Measurements from ENCODE around the gene TMTC2.

Gene TMTC2

GRCh38 chr12:83122623-83122934 lies 435.9 kb downstream of the TMTC2 start:
- H4K8ac ChIP-seq (ENCODE audit: low read length): no peak overlapping the region
- H3K23ac ChIP-seq (ENCODE audit: low read length in 2 of 2): no peak overlapping the region
- no peaks in the 10 kb centered on the region for H3K9me3 ChIP-seq (ENCODE audit: control insufficient read depth, low read length)
- no peak overlapping the region for H2BK120ac ChIP-seq (ENCODE audit: low read depth, low read length)
- peak overlapping the region in 1 of 2 experiments; percentile 69 for H3K4me3 ChIP-seq (ENCODE audit: insufficient read depth in 1 of 2, low read depth in 1 of 2, low read length in 2 of 2)
- no peak overlapping the region for H3K14ac ChIP-seq (ENCODE audit: low read length in 2 of 2)
- H4K91ac ChIP-seq (ENCODE audit: low read length): no peak overlapping the region
- no peak overlapping the region for H2BK5ac ChIP-seq (ENCODE audit: low read depth, low read length, poor library complexity, severe bottlenecking)
- no peak overlapping the region for H3K4me2 ChIP-seq (ENCODE audit: low read length, poor library complexity, severe bottlenecking)
- H3K18ac ChIP-seq (ENCODE audit: low read depth in 1 of 2, low read length in 2 of 2): no peak overlapping the region
- no peak overlapping the region for H3K4ac ChIP-seq (ENCODE audit: low read depth in 1 of 2, low read length in 2 of 2)
- no peaks in the 10 kb centered on the region for H3K4me1 ChIP-seq (ENCODE audit: control insufficient read depth, insufficient read depth, low read depth, low read length)
- H3K27ac ChIP-seq (ENCODE audit: low read length, poor library complexity, severe bottlenecking): no peak overlapping the region
- no peaks in the 10 kb centered on the region for H3K79me1 ChIP-seq (replicated peaks; ENCODE audit: low read length, poor library complexity, severe bottlenecking)
- DNase-seq: no peak
- WGBS: 100% methylated on average over 3 of the region's 3 CpGs
- H2BK15ac ChIP-seq (ENCODE audit: low read depth, poor library complexity, severe bottlenecking): no peak overlapping the region
- peak overlapping the region; percentile 59 for H3K9ac ChIP-seq (ENCODE audit: low read length)
- no peak overlapping the region for H2BK12ac ChIP-seq (ENCODE audit: low read length in 2 of 2)
- H2AK5ac ChIP-seq (ENCODE audit: low read length, severe bottlenecking): no peak overlapping the region
- H3K27me3 ChIP-seq (ENCODE audit: control insufficient read depth in 1 of 2, insufficient read depth in 1 of 2, low read length in 2 of 2): no peaks in the 10 kb centered on the region
- H2AFZ ChIP-seq (ENCODE audit: low read depth, low read length): no peak overlapping the region
- no peaks in the 10 kb centered on the region for H3K36me3 ChIP-seq (ENCODE audit: control insufficient read depth in 1 of 2, insufficient read depth in 2 of 2, low read depth in 1 of 2, low read length in 2 of 2)

GRCh38 chr12:83123039-83123438 lies 436.3 kb downstream of the TMTC2 start:
- H3K36me3 ChIP-seq (ENCODE audit: control insufficient read depth in 1 of 2, insufficient read depth in 2 of 2, low read depth in 1 of 2, low read length in 2 of 2): no peaks in the 10 kb centered on the region
- H3K14ac ChIP-seq (ENCODE audit: low read length in 2 of 2): no peak overlapping the region
- H3K27me3 ChIP-seq (ENCODE audit: control insufficient read depth in 1 of 2, insufficient read depth in 1 of 2, low read length in 2 of 2): no peaks in the 10 kb centered on the region
- no peak overlapping the region for H3K4ac ChIP-seq (ENCODE audit: low read depth in 1 of 2, low read length in 2 of 2)
- H3K23ac ChIP-seq (ENCODE audit: low read length in 2 of 2): no peak overlapping the region
- WGBS: 81% methylated on average over 2 of the region's 2 CpGs
- no peak overlapping the region for H2AK5ac ChIP-seq (ENCODE audit: low read length, severe bottlenecking)
- H3K9ac ChIP-seq (ENCODE audit: low read length): peak overlapping the region; percentile 59
- no peak overlapping the region for H3K27ac ChIP-seq (ENCODE audit: low read length, poor library complexity, severe bottlenecking)
- H2BK5ac ChIP-seq (ENCODE audit: low read depth, low read length, poor library complexity, severe bottlenecking): no peak overlapping the region
- no peak overlapping the region for H2BK120ac ChIP-seq (ENCODE audit: low read depth, low read length)
- H3K4me2 ChIP-seq (ENCODE audit: low read length, poor library complexity, severe bottlenecking): no peak overlapping the region
- H3K4me1 ChIP-seq (ENCODE audit: control insufficient read depth, insufficient read depth, low read depth, low read length): no peaks in the 10 kb centered on the region
- H2AFZ ChIP-seq (ENCODE audit: low read depth, low read length): no peak overlapping the region
- no peak for DNase-seq
- H3K18ac ChIP-seq (ENCODE audit: low read depth in 1 of 2, low read length in 2 of 2): no peak overlapping the region
- H2BK15ac ChIP-seq (ENCODE audit: low read depth, poor library complexity, severe bottlenecking): no peak overlapping the region
- H4K8ac ChIP-seq (ENCODE audit: low read length): no peak overlapping the region
- H3K79me1 ChIP-seq (replicated peaks; ENCODE audit: low read length, poor library complexity, severe bottlenecking): no peaks in the 10 kb centered on the region
- no peak overlapping the region for H2BK12ac ChIP-seq (ENCODE audit: low read length in 2 of 2)
- no peak overlapping the region for H4K91ac ChIP-seq (ENCODE audit: low read length)
- no peaks in the 10 kb centered on the region for H3K9me3 ChIP-seq (ENCODE audit: control insufficient read depth, low read length)
- H3K4me3 ChIP-seq (ENCODE audit: insufficient read depth in 1 of 2, low read depth in 1 of 2, low read length in 2 of 2): peak overlapping the region in 1 of 2 experiments; percentile 69

GRCh38 chr12:83128540-83128939 lies 441.8 kb downstream of the TMTC2 start:
- Histone ChIP-seq H4K91ac (ENCODE audit: low read length) (no peak overlapping the region), H4K8ac (ENCODE audit: low read length) (no peak overlapping the region), H2BK12ac (ENCODE audit: low read length in 2 of 2) (no peak overlapping the region), H3K9me3 (ENCODE audit: control insufficient read depth, low read length) (no peaks in the 10 kb centered on the region), H3K14ac (ENCODE audit: low read length in 2 of 2) (no peak overlapping the region), H2BK5ac (ENCODE audit: low read depth, low read length, poor library complexity, severe bottlenecking) (no peak overlapping the region), H3K18ac (ENCODE audit: low read depth in 1 of 2, low read length in 2 of 2) (no peak overlapping the region), H3K4me1 (ENCODE audit: control insufficient read depth, insufficient read depth, low read depth, low read length) (no peaks in the 10 kb centered on the region), H2BK120ac (ENCODE audit: low read depth, low read length) (no peak overlapping the region), H3K23ac (ENCODE audit: low read length in 2 of 2) (no peak overlapping the region), H2AFZ (ENCODE audit: low read depth, low read length) (no peak overlapping the region), H2BK15ac (ENCODE audit: low read depth, poor library complexity, severe bottlenecking) (no peak overlapping the region), H3K9ac (ENCODE audit: low read length) (no peak overlapping the region), H3K4me3 (ENCODE audit: insufficient read depth in 1 of 2, low read depth in 1 of 2, low read length in 2 of 2) (no peak overlapping the region), H3K4ac (ENCODE audit: low read depth in 1 of 2, low read length in 2 of 2) (no peak overlapping the region), H3K27ac (ENCODE audit: low read length, poor library complexity, severe bottlenecking) (no peak overlapping the region), H2AK5ac (ENCODE audit: low read length, severe bottlenecking) (no peak overlapping the region), H3K36me3 (ENCODE audit: control insufficient read depth in 1 of 2, insufficient read depth in 2 of 2, low read depth in 1 of 2, low read length in 2 of 2) (peaks cover 0 to 7% of the 10 kb centered on the region in 2 experiments), H3K79me1 (replicated peaks; ENCODE audit: low read length, poor library complexity, severe bottlenecking) (no peaks in the 10 kb centered on the region), H3K27me3 (ENCODE audit: control insufficient read depth in 1 of 2, insufficient read depth in 1 of 2, low read length in 2 of 2) (no peaks in the 10 kb centered on the region), H3K4me2 (ENCODE audit: low read length, poor library complexity, severe bottlenecking) (no peak overlapping the region)
- no peak for DNase-seq

- no peak for DNase-seq
- Histone ChIP-seq H3K14ac (ENCODE audit: low read length in 2 of 2) (no peak overlapping the region), H3K79me1 (replicated peaks; ENCODE audit: low read length, poor library complexity, severe bottlenecking) (no peaks in the 10 kb centered on the region), H3K36me3 (ENCODE audit: control insufficient read depth in 1 of 2, insufficient read depth in 2 of 2, low read depth in 1 of 2, low read length in 2 of 2) (peaks cover 0 to 7% of the 10 kb centered on the region in 2 experiments), H3K4me2 (ENCODE audit: low read length, poor library complexity, severe bottlenecking) (no peak overlapping the region), H3K4me3 (ENCODE audit: insufficient read depth in 1 of 2, low read depth in 1 of 2, low read length in 2 of 2) (no peak overlapping the region), H2AFZ (ENCODE audit: low read depth, low read length) (no peak overlapping the region), H3K4me1 (ENCODE audit: control insufficient read depth, insufficient read depth, low read depth, low read length) (no peaks in the 10 kb centered on the region), H4K91ac (ENCODE audit: low read length) (no peak overlapping the region), H2BK120ac (ENCODE audit: low read depth, low read length) (no peak overlapping the region), H4K8ac (ENCODE audit: low read length) (no peak overlapping the region), H3K23ac (ENCODE audit: low read length in 2 of 2) (no peak overlapping the region), H3K27ac (ENCODE audit: low read length, poor library complexity, severe bottlenecking) (no peak overlapping the region), H2BK15ac (ENCODE audit: low read depth, poor library complexity, severe bottlenecking) (no peak overlapping the region), H3K9ac (ENCODE audit: low read length) (no peak overlapping the region), H3K18ac (ENCODE audit: low read depth in 1 of 2, low read length in 2 of 2) (no peak overlapping the region), H3K4ac (ENCODE audit: low read depth in 1 of 2, low read length in 2 of 2) (no peak overlapping the region), H2BK5ac (ENCODE audit: low read depth, low read length, poor library complexity, severe bottlenecking) (no peak overlapping the region), H2AK5ac (ENCODE audit: low read length, severe bottlenecking) (no peak overlapping the region), H3K27me3 (ENCODE audit: control insufficient read depth in 1 of 2, insufficient read depth in 1 of 2, low read length in 2 of 2) (no peaks in the 10 kb centered on the region), H2BK12ac (ENCODE audit: low read length in 2 of 2) (no peak overlapping the region), H3K9me3 (ENCODE audit: control insufficient read depth, low read length) (no peaks in the 10 kb centered on the region)
- 72% methylated on average over 2 of the region's 2 CpGs for WGBS
These were observed 443.5 kb downstream of the TMTC2 start for GRCh38 chr12:83130178-83130577.

Data from mesenchymal stem cell (in vitro differentiated cells and primary cell).